Activated CD4-positive, alpha-beta T cell treated with anti-CD3 and anti-CD28 coated beads, Interleukin-2, amount 50 U/mL, for 48 hours (primary cell): ENCODE measurements around the gene BCL6B.
A peak's percentile ranks its signal among the peaks of the same experiment; 100 is the strongest.

Source experiments
- DNase-seq, 2 experiments: peaks; one replicate each; pipeline ENCODE4 v3.0.0-alpha.2; 2020

Gene BCL6B

DNA sequence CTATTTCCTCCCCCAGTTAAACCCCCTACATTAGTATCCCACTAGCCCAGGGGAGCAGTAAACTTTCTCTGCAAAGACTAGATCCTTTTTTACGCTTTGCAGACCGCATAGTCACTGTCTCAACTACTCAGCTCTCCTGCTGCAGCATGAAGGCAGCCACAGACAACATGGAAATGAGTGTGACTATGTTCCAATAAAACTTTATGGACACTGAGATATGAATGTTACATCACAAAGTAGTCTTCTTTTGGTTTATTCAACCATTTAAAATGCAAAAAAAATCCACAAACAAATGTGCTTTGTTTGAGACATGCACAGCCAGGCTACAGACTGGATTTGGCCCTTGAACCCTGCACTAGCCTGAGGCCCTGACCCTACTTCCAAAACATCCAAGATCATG lies 12.3 kb upstream of the BCL6B start:
- DNase-seq, result no peak

- DNase-seq, result no peak
These were observed 11.4 kb upstream of the BCL6B start for GRCh38 chr17:7011415-7011814.

- DNase-seq, result no peak
These were observed 11.0 kb upstream of the BCL6B start for GRCh38 chr17:7011942-7012254.

GRCh38 chr17:7014261-7014994 lies 8.4 kb upstream of the BCL6B start:
- DNase-seq, result peak; percentile 96 to 97

DNA sequence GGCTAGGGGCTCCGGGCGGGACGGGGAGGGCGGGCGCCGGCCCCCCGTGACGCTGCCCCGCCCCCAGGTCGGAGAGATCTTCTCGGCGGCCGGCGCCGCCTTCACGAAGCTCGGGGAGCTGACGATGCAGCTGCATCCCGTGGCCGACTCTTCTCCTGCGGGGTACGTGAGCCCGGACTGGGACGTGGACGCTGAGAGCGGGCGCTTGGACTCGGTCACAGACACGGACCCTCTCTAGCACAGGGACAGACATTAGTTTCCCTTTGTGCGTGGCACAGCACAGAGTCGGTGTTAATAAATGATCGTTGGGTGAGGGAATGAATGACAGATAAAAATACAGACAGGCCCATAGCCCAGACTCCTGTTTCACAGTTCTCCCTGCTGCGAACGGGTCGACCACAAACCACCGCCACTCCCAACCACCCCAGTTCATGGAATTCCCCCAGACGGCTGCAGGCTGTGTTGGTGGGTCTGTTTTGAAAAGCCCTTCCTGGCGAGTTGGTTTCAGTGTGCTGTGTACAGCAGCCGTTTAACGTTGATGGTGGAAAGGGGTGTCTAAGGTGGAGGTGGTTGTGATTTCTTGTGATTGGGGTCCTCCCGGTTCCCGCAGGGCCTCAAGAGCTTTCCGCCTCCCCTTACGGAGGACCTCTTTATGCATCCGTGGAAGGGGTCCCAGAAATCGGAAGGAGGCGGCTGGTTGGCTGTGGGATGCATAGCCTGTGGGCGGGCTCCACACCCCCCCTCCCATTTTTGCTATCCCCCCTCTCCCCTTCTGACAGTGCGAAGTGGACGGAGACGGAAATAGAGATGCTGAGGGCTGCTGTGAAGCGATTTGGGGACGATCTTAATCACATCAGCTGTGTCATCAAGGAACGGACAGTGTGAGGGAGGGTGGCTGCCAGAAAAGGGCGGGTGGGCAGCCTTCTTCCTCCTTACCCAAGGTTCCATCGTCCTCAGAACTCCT lies 7.6 kb upstream of the BCL6B start:
- DNase-seq, result peak; percentile 81 to 85

DNA sequence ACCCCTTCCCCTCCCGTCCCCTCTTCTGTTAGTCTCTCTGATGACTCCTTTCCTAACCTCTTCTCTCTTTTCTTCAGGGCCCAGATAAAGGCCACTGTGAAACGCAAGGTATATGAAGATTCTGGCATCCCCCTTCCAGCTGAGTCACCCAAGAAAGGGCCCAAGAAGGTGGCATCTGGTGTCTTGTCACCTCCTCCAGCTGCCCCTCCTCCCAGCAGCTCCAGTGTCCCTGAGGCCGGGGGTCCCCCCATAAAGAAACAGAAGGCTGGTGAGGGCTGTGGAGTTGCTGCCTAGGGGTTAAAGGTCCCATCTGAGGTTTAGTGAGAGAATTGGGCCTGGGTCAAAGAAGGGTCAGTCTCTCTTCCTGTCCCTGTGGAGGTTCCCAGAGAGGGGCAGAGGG lies 6.4 kb upstream of the BCL6B start:
- DNase-seq, result peak in 1 of 2 experiments; percentile 23

- no peak for DNase-seq
These were observed 5.7 kb upstream of the BCL6B start for GRCh38 chr17:7016886-7017826.

DNA sequence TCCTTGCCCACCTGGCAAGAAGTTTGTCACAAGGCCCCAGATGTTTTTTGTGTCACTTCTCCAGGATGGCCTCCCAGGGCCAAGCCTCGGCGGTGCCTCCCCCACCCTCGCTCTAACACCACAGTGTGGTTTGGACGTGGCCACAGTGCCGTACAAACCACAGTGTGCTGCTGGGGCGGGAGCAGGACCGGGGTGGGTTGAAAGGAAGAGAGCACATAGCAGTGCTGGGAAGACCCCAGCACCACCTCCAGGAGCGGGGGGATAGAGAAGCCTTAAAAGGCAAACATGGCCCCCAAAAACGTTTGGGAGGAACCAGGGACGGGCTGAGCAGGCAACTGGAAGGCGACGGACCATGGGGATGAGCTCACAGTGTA lies 5.0 kb upstream of the BCL6B start:
- DNase-seq, result peak in 1 of 2 experiments; percentile 46

DNA sequence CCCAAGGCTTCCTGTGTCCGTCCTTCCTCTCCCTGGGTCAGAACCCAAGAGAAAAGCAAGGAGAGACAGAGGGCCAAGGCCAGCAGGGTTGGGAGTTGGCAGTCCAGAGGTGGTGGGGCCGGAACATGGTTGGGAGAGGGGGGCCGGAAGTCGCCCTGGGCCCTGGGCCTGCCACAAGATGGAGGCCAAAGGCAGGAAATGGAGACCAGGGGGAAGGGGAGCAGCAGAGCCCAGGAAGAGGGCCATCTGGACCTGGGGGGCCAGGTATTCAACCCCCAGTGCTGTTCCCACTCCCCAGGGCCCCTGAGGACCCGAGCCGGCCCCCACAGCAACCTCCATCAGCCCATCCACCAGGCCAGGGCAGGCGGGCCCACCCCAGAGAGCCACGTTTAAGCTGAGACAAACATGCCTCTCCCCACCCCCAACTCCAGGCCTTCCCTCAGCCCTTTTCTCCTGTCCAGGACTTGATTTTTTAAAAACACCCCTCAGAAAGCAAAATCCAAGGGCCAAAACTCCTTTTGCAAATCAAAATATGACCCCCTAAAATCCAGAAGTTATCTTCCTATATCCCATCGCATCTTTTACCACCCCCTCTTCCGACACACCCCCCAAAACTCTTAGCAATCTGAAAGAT lies 4.4 kb upstream of the BCL6B start:
- DNase-seq, result no peak

DNA sequence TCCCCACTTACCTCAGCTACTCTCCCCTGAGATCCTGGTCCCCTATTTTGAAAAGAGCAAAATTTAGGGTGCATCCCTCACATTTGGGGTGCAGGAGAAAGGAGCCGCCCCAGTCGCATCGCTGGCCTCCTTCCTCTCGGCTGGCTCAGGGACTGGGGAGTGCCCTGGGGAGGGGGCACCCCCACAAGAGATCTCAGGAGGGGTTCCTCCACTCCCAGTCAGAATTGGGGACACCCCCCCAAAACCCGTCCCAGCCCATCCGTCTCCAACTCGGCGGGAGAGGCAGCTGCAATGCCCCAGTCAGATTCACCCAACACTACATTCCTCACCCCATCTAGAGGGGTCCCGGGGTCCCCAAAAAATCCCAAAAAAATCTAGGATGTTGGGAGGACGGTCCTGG lies 3.5 kb upstream of the BCL6B start:
- DNase-seq, result no peak

DNA sequence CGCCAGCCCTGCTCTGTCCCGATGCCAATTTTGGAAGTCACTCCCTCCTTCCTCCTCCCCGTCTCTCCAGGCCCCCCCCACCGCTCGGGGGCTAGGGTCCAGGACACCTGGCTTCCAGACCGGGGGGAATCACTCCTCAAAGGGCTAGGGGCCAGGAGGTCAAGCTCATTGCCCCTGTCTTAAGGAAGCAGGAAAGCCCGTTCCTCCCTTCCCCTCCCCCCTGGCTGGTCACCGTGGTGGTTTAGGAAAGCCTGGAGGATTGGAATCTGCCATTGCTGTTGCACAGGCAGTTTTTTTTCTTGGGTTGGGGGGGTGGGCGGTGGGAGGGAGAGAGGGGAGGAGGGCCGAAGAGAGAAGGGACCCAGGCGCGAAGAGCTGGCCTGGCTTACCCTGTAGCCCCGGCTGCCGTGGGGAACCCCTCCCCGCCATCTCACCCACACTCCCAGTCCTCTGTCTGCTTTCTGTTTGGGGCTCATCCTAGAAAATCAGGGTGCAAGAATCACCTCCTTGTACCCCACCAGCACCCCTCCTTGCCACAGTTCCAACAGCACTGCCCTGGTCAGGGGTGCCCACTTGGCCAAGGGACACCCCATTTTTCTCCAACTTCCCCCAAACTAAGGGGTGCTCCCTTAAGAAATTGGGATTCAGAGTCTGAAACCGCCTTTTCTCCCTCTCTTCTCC lies 2.9 kb upstream of the BCL6B start:
- DNase-seq, result no peak

DNA sequence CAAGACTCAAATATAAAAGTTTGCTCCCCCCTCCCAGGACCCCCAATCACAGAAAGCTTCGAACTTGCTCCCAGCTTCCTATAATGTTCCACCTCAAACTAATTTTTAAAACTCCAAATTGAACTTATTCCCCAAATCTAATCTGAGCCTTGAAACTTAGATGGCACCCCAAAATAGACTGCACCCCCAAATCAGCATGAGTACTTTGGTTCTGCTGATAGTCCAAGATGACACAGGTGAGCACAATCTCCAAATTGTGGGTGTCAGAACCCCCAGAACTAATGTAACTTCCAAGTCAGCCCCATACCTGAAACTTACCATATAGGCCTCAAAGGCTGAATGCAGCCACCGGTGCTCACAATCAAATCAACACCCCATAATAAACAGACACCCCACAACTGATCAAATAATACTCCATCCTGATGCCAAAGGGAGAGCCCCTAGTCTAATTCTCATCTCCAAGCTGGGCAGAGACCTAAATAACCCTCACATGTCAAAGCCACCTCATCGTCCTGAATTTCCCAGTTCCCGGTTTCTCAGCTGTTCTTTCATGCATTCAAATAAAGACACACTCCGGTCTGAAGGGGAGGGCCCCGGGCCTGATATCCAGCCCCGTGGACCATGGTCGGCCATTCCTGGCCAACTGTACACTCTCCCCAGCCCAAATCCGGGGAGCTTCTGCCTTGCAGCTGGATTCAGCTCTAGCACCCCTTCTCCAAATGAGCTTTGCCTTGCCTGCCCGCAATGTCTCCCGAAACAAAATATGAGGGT lies 1.8 kb upstream of the BCL6B start:
- DNase-seq, result no peak

GRCh38 chr17:7021993-7022778 lies 664 bp upstream of the BCL6B start:
- peak; percentile 83 to 88 for DNase-seq

DNA sequence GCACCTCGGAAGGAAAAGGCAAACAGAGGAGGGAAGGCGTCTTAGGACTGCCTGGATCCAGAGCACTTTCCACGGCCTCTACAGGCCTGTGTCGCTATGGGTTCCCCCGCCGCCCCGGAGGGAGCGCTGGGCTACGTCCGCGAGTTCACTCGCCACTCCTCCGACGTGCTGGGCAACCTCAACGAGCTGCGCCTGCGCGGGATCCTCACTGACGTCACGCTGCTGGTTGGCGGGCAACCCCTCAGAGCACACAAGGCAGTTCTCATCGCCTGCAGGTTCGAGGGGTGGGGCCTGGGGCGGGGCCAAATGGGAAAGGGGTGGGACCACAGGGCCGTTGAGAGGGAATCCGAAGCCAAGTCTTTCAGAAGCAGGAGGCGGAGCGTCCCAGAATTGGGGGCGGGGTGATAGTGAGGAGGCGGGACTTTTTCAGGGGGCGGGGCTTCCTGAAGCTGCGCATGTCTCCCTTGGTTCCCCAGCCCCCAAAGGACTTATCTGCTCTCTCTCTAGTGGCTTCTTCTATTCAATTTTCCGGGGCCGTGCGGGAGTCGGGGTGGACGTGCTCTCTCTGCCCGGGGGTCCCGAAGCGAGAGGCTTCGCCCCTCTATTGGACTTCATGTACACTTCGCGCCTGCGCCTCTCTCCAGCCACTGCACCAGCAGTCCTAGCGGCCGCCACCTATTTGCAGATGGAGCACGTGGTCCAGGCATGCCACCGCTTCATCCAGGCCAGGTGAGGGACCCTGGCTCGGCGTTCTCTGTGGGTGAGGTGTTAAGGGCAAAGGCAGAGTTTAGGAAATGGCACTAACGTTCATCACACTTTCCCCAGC lies 939 bp downstream of the BCL6B start:
- DNase-seq, result peak; percentile 96 to 97

GRCh38 chr17:7024402-7024785 lies 1.5 kb downstream of the BCL6B start:
- DNase-seq, result no peak

DNA sequence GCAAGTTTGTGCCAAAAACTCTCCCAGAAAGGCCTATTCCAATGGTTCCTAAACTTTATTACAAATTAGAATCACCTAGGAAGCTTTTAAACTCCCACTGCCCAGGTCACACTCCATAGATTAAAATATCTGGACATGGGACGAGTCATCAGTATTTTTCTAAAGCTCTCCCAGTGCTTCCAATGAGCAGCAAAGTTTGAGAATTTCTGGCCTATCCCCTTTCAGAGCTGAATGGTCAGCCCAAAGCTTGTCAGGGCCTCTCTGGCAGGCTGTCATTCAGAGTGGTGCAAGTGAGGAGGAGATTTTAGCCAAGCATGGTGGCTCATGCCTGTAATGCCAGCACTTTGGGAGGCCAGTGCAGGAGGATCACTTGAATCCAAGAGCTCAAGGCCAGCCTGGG lies 2.4 kb downstream of the BCL6B start:
- no peak for DNase-seq

- DNase-seq, result no peak
These were observed 3.7 kb downstream of the BCL6B start for GRCh38 chr17:7026471-7027115.

GRCh38 chr17:7027335-7027734 lies 4.5 kb downstream of the BCL6B start:
- no peak for DNase-seq

- DNase-seq, result no peak
These were observed 6.2 kb downstream of the BCL6B start for GRCh38 chr17:7029096-7029495.
